ENCODE results near the gene PIKFYVE.

DNA sequence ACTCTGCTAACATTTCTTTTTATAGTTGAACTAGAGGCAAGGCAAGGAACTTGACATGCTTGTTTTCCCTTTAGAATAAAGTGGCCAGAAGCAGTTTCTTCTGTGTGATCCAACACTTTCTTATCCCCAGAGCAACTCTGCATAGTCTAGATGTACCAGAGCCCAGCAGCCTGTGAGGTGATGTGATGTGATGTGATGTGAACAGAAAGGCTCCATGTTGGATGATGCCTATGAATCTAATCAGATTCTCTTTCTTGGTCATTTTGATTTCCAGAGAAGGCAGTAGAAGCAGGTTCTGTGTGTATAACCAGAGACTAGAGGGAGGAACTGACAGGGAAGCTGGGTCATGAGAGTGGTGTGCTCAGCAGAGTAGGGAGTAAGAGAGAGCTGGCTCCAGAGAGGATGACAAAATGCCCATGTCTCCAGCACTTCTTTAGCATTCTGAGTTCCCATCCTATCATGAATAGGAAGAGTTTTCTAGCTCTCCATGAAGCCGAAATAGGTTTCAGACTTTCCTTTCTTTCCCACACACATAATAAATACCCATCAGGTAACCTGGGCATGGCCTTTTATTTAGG is 109.5 kb downstream of the PIKFYVE start:
- TF ChIP-seq, protein P1, sequence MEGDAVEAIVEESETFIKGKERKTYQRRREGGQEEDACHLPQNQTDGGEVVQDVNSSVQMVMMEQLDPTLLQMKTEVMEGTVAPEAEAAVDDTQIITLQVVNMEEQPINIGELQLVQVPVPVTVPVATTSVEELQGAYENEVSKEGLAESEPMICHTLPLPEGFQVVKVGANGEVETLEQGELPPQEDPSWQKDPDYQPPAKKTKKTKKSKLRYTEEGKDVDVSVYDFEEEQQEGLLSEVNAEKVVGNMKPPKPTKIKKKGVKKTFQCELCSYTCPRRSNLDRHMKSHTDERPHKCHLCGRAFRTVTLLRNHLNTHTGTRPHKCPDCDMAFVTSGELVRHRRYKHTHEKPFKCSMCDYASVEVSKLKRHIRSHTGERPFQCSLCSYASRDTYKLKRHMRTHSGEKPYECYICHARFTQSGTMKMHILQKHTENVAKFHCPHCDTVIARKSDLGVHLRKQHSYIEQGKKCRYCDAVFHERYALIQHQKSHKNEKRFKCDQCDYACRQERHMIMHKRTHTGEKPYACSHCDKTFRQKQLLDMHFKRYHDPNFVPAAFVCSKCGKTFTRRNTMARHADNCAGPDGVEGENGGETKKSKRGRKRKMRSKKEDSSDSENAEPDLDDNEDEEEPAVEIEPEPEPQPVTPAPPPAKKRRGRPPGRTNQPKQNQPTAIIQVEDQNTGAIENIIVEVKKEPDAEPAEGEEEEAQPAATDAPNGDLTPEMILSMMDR (IDR thresholded peaks at IDR 0.05; ENCODE audit: insufficient read depth, low read depth, low read length), result no peak
- TF ChIP-seq EZH2 (IDR thresholded peaks at IDR 0.05; ENCODE audit: insufficient read depth, low read length), result no peak

All from astrocyte (in vitro differentiated cells and primary cell).